Measurements from ENCODE around the gene PCNX2. TPM values are rescaled to one million over a fixed set of nuclear protein-coding genes. Genes with fewer than 3 reads are reported as not detected.

PCNX2 gene
- total RNA-seq, 4 donors from 2014 or later, result 7.3 to 16.6 (median 12.7) TPM

DNA sequence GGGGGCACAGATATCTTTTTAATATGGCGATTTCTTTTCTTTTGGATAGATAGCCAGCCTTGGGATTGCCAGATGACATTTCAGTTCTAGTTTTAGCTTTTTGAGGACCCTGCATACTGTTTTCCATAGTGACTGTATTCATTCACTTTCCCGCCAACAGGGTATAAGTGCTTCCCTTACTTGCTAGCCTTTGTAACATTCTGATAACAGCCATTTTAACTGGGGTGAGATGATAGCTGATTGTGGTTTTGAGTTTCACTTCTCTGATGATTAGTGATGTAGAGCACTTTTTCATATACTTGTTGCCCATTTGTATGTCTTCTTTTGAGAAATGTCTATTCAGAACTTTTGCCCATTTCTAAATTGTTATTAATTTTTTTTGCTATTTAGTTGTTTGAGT, 193.2 kb downstream of the PCNX2 start:
- TF ChIP-seq CTCF (IDR thresholded peaks at IDR 0.05), result no peak
- DNase-seq (ENCODE audit: low spot score) (no peak), ATAC-seq (ENCODE audit: low FRiP score) (no peak)

GRCh38 chr1:233097959-233098580, 197.5 kb downstream of the PCNX2 start:
- ATAC-seq (ENCODE audit: low FRiP score) (peak; percentile 90), DNase-seq (ENCODE audit: low spot score) (no peak)
- TF ChIP-seq CTCF (IDR thresholded peaks at IDR 0.05), result no peak

DNA sequence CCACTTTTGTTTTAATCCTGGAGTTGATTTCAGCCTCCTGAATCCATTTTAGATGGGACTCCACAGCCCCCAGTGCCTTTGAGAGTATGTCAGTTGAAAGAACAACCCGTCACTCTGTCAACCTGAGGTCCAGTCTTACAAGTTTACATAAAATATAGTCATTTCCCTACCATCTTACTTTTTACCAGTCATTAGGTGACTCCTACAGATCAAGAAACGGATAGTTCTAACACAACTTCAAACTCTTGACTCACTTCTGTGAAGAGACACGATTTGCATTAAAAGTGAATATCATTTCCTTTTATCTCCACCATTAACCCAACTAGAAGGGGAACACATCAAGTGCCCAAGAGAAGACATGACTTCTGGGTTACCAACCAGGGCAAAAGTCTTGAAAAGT, 198.0 kb downstream of the PCNX2 start:
- ATAC-seq (ENCODE audit: low FRiP score) (peak; percentile 53), DNase-seq (ENCODE audit: low spot score) (no peak)
- TF ChIP-seq CTCF (IDR thresholded peaks at IDR 0.05), result no peak

GRCh38 chr1:233094691-233095090, 200.8 kb downstream of the PCNX2 start:
- DNase-seq (ENCODE audit: low spot score) (no peak), ATAC-seq (ENCODE audit: low FRiP score) (no peak)
- no peak for TF ChIP-seq CTCF (IDR thresholded peaks at IDR 0.05)

- ATAC-seq (ENCODE audit: low FRiP score) (no peak), DNase-seq (ENCODE audit: low spot score) (no peak)
- no peak for TF ChIP-seq CTCF (IDR thresholded peaks at IDR 0.05)
Measured at GRCh38 chr1:233094269-233094668, 201.3 kb downstream of the PCNX2 start.

- peak; percentile 16 for ATAC-seq (ENCODE audit: low FRiP score)
Measured at GRCh38 chr1:233090746-233091494, 204.6 kb downstream of the PCNX2 start.

More at GRCh38 chr1:233090746-233091494, 204.6 kb downstream of the PCNX2 start:
- no peak for TF ChIP-seq CTCF (IDR thresholded peaks at IDR 0.05)
- DNase-seq (ENCODE audit: low spot score), result no peak
